ENCODE results near the gene GRIPAP1. TPM values are rescaled to one million over a fixed set of nuclear protein-coding genes. Genes with fewer than 3 reads are reported as not detected.
A peak's percentile ranks its signal among the peaks of the same experiment; 100 is the strongest.

GRIPAP1 gene
- total RNA-seq, 1 donor: 15.6 TPM

DNA sequence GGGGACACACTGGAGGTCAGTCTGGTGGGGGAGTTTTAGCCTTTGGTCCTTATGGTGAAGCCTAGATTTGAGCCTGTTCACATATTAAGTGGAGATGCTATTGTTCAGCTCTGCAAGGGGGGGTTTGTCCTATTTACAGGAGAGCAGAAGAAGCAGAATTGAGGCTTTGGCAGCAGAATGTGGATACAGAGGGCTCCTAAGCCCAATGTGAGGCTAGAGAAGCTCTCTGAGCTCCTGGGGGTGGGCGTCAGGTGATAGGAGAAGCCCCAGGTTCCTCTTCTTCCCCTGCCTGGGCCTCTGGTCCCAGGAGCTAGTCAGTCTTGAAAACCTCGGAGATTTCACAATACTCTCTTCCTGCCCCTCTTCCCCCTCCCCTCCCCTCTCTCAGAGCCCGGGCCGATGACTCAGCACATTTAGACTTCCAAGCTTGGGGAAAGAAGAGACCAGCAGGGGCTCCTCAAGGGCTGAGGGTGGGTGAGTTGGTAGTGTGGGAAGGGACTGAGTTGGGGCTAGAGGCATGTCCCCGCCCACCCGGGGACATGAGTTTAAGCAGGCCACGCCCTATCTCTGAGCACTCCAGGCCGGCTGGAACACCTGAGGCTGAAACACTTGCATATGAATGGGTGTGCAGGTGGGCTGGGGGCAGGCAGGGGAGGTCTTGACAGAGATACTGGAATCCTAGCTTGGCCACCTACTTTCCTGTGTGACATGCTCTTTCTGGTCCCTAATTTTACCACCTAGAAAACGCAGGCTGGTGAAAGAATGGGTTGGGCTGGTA, 37.7 kb upstream of the GRIPAP1 start:
- Histone ChIP-seq H3K27ac (ENCODE audit: low read depth, low read length) (peak overlapping the region; percentile 62), H2AFZ (ENCODE audit: low read length) (no peak overlapping the region), H3K79me2 (ENCODE audit: insufficient read depth, low read length) (peaks cover 41% of the 10 kb centered on the region), H3K27me3 (ENCODE audit: insufficient read depth, low read length) (no peaks in the 10 kb centered on the region), H3K4me1 (ENCODE audit: insufficient read depth, low read length) (peaks cover 12% of the 10 kb centered on the region), H3K36me3 (ENCODE audit: insufficient read depth, low read length) (peaks cover 34% of the 10 kb centered on the region), H3K4me3 (ENCODE audit: insufficient read depth, low read length) (peak overlapping the region; percentile 52), H3K9me3 (ENCODE audit: low read depth, low read length) (no peaks in the 10 kb centered on the region), H4K20me1 (ENCODE audit: insufficient read depth, low read length) (peaks cover 4% of the 10 kb centered on the region), H3K4me2 (ENCODE audit: insufficient read depth, low read length) (peak overlapping the region; percentile 91)
- TF ChIP-seq, protein P1, sequence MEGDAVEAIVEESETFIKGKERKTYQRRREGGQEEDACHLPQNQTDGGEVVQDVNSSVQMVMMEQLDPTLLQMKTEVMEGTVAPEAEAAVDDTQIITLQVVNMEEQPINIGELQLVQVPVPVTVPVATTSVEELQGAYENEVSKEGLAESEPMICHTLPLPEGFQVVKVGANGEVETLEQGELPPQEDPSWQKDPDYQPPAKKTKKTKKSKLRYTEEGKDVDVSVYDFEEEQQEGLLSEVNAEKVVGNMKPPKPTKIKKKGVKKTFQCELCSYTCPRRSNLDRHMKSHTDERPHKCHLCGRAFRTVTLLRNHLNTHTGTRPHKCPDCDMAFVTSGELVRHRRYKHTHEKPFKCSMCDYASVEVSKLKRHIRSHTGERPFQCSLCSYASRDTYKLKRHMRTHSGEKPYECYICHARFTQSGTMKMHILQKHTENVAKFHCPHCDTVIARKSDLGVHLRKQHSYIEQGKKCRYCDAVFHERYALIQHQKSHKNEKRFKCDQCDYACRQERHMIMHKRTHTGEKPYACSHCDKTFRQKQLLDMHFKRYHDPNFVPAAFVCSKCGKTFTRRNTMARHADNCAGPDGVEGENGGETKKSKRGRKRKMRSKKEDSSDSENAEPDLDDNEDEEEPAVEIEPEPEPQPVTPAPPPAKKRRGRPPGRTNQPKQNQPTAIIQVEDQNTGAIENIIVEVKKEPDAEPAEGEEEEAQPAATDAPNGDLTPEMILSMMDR (IDR thresholded peaks at IDR 0.05; ENCODE audit: extremely low read depth, low read depth, low read length): no peak
- peak; percentile 95 for DNase-seq (ENCODE audit: insufficient read length, low spot score, missing footprints)

DNA sequence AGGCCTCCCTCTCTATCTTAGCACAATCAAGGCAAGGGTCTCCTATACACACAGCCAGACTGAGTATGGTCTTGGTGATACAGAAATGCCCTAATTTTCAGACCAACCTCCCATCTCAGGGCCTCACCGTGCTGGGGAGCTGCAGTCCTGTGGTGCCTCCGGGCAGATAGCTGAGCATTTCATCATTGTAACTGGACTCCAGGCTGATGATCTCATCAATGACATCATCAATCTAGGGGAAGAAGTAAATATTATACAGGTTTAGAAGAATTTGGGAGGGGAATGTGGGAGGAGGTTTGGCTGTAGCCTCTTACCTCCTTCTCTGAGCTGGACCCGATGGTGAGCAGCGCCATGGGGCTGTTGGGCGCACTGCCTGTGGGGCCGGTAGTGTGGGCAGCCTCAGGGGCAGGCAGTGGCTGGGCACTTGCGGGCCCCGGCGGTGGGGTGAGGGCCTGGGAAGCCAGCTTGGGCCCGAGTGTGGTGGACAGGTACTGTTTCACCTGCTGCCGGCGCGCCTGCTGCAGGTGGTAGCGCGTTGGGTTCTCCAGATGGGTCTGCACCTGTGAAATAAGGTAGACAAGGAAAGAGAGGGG, 35.9 kb upstream of the GRIPAP1 start:
- no peak overlapping the region for H3K4me3 ChIP-seq (ENCODE audit: insufficient read depth, low read length)
- H3K4me1 ChIP-seq (ENCODE audit: insufficient read depth, low read length): peaks cover 12% of the 10 kb centered on the region
- peaks cover 4% of the 10 kb centered on the region for H4K20me1 ChIP-seq (ENCODE audit: insufficient read depth, low read length)
- TF ChIP-seq, protein P1 (IDR thresholded peaks at IDR 0.05; ENCODE audit: extremely low read depth, low read depth, low read length): no peak
- peaks cover 49% of the 10 kb centered on the region for H3K79me2 ChIP-seq (ENCODE audit: insufficient read depth, low read length)
- DNase-seq (ENCODE audit: insufficient read length, low spot score, missing footprints): peak; percentile 85
- peaks cover 49% of the 10 kb centered on the region for H3K36me3 ChIP-seq (ENCODE audit: insufficient read depth, low read length)
- no peaks in the 10 kb centered on the region for H3K27me3 ChIP-seq (ENCODE audit: insufficient read depth, low read length)
- H2AFZ ChIP-seq (ENCODE audit: low read length): no peak overlapping the region
- H3K4me2 ChIP-seq (ENCODE audit: insufficient read depth, low read length): no peak overlapping the region
- no peaks in the 10 kb centered on the region for H3K9me3 ChIP-seq (ENCODE audit: low read depth, low read length)
- peak overlapping the region; percentile 28 for H3K27ac ChIP-seq (ENCODE audit: low read depth, low read length)

DNA sequence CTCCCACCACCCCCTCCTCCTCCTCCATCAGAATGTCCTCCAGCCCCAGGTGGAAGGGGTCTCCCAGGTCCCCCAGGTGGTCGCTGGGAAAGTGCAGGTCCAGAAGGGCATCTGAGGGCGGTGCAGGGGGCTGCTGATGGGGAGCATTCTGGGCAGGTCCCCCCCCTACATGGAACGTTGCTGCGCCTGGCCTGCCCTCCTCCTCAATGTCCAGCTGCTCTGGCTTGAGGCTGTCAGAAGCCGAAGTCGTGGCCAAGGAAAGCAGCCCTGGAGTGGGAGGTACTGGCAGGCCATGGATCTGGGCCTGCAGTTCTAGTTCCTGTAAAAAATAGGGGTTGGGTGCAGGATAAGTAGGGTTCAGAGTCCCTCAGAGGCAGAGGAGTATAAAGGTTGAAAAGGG, 28.2 kb upstream of the GRIPAP1 start:
- Histone ChIP-seq H2AFZ (ENCODE audit: low read length) (no peak overlapping the region), H3K27ac (ENCODE audit: low read depth, low read length) (no peak overlapping the region), H4K20me1 (ENCODE audit: insufficient read depth, low read length) (no peaks in the 10 kb centered on the region), H3K27me3 (ENCODE audit: insufficient read depth, low read length) (no peaks in the 10 kb centered on the region), H3K9me3 (ENCODE audit: low read depth, low read length) (no peaks in the 10 kb centered on the region), H3K4me1 (ENCODE audit: insufficient read depth, low read length) (no peaks in the 10 kb centered on the region), H3K36me3 (ENCODE audit: insufficient read depth, low read length) (peaks cover 32% of the 10 kb centered on the region), H3K4me3 (ENCODE audit: insufficient read depth, low read length) (no peak overlapping the region), H3K4me2 (ENCODE audit: insufficient read depth, low read length) (no peak overlapping the region), H3K79me2 (ENCODE audit: insufficient read depth, low read length) (peaks cover 10% of the 10 kb centered on the region)
- peak; percentile 9 for DNase-seq (ENCODE audit: insufficient read length, low spot score, missing footprints)
- TF ChIP-seq, protein P1 (IDR thresholded peaks at IDR 0.05; ENCODE audit: extremely low read depth, low read depth, low read length): no peak

DNA sequence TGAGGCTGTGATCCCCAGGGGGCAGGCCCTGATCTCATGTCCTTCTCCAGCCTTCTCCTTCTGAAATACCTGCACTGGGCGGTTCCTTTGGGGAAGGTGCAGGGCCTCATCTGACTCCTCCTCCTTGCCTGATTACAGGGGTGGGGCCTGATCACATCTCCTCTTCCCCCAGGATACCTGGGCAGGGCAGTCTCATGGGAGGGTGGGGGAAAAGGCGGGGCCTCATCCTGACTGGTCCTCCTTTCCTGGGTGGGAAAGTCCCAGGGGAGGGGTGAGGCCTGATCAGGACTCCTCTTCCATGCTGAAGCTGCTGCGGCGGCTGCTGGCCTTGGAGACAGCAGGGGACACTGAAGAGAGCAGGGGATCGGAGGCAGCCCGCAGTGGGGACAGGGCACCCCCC, 27.8 kb upstream of the GRIPAP1 start:
- H3K79me2 ChIP-seq (ENCODE audit: insufficient read depth, low read length): peaks cover 10% of the 10 kb centered on the region
- H3K36me3 ChIP-seq (ENCODE audit: insufficient read depth, low read length): peaks cover 32% of the 10 kb centered on the region
- H4K20me1 ChIP-seq (ENCODE audit: insufficient read depth, low read length): no peaks in the 10 kb centered on the region
- H3K4me2 ChIP-seq (ENCODE audit: insufficient read depth, low read length): no peak overlapping the region
- no peaks in the 10 kb centered on the region for H3K27me3 ChIP-seq (ENCODE audit: insufficient read depth, low read length)
- no peak overlapping the region for H2AFZ ChIP-seq (ENCODE audit: low read length)
- H3K4me1 ChIP-seq (ENCODE audit: insufficient read depth, low read length): no peaks in the 10 kb centered on the region
- H3K9me3 ChIP-seq (ENCODE audit: low read depth, low read length): no peaks in the 10 kb centered on the region
- TF ChIP-seq, protein P1 (IDR thresholded peaks at IDR 0.05; ENCODE audit: extremely low read depth, low read depth, low read length): no peak
- H3K27ac ChIP-seq (ENCODE audit: low read depth, low read length): no peak overlapping the region
- no peak overlapping the region for H3K4me3 ChIP-seq (ENCODE audit: insufficient read depth, low read length)
- peak; percentile 60 for DNase-seq (ENCODE audit: insufficient read length, low spot score, missing footprints)

Measured in osteoblast (primary cell).